Karpas-422 (cell line): ENCODE results near the gene PGM2L1. TPM values are rescaled to one million over a fixed set of nuclear protein-coding genes. Genes with fewer than 3 reads are reported as not detected.

Experiments used
- DNase-seq: peaks from one replicate; pipeline ENCODE4 v3.0.0-alpha.2; 2015
- H2AFZ ChIP-seq: fragments of 200-600 bp; sonication (generic); 2 replicates; pipeline ENCODE4 v1.6.1; 2014; ENCODE audit warnings: antibody characterized with exemption, low read length, mixed read lengths
- H3K27ac ChIP-seq: fragments of 200-600 bp; sonication (generic); 2 replicates; pipeline ENCODE4 v1.5.1; 2014; ENCODE audit warnings: mild to moderate bottlenecking, low read length, moderate library complexity
- H3K27me3 ChIP-seq: fragments of 200-600 bp; sonication (generic); 2 replicates; pipeline ENCODE4 v1.6.1; 2014; ENCODE audit warnings: low read length, mixed read lengths
- H3K36me3 ChIP-seq: fragments of 200-600 bp; sonication (generic); 2 replicates; pipeline ENCODE4 v1.6.1; 2014; ENCODE audit warnings: low read length, mixed read lengths; ENCODE audit not compliant: insufficient read depth
- H3K4me1 ChIP-seq: fragments of 200-600 bp; sonication (generic); 2 replicates; pipeline ENCODE4 v1.6.1; 2014; ENCODE audit warnings: mild to moderate bottlenecking, low read length, mixed read lengths
- H3K4me2 ChIP-seq: fragments of 200-600 bp; sonication (generic); 2 replicates; pipeline ENCODE4 v1.6.1; 2014; ENCODE audit warnings: low read length, low read depth, mild to moderate bottlenecking; ENCODE audit not compliant: poor library complexity, severe bottlenecking
- H3K4me3 ChIP-seq: fragments of 200-600 bp; sonication (generic); 2 replicates; pipeline ENCODE4 v1.5.1; 2014; ENCODE audit warnings: mild to moderate bottlenecking, antibody characterized with exemption, low read length, mixed read lengths
- H3K79me2 ChIP-seq: fragments of 200-600 bp; sonication (generic); 2 replicates; pipeline ENCODE4 v1.6.1; 2014; ENCODE audit warnings: mild to moderate bottlenecking, low read length, mixed read lengths
- H3K9ac ChIP-seq: fragments of 200-600 bp; sonication (generic); 2 replicates; pipeline ENCODE4 v1.6.0; 2014; ENCODE audit warnings: low read length
- H3K9me2 ChIP-seq: fragments of 200-600 bp; sonication (generic), shearing (Covaris generic); replicated peaks from 2 replicates; pipeline ENCODE4 v1.6.0; 2014; ENCODE audit warnings: mild to moderate bottlenecking, low read length, moderate library complexity; ENCODE audit not compliant: insufficient read depth
- H3K9me3 ChIP-seq: fragments of 300-700, 200-600 bp; sonication (generic); 2 replicates; pipeline ENCODE4 v1.6.1; 2014; ENCODE audit warnings: low read length, mixed read lengths
- H4K20me1 ChIP-seq: fragments of 200-600 bp; sonication (generic); 2 replicates; pipeline ENCODE4 v1.6.1; 2014; ENCODE audit warnings: mild to moderate bottlenecking, antibody characterized with exemption, low read length, low read depth; ENCODE audit not compliant: insufficient read depth
- total RNA-seq: library from RNA; depleted of rRNA; stranded (reverse); fragments of >200 nt; shearing (Covaris generic); gene quantifications from 2 replicates; pipeline ENCODE4 v1.2.3, GENCODE V29; 2014; ENCODE audit warnings: low replicate concordance

The PGM2L1 gene
- total RNA-seq, 1 experiment from 2014 or later, result 0.07 TPM

DNA sequence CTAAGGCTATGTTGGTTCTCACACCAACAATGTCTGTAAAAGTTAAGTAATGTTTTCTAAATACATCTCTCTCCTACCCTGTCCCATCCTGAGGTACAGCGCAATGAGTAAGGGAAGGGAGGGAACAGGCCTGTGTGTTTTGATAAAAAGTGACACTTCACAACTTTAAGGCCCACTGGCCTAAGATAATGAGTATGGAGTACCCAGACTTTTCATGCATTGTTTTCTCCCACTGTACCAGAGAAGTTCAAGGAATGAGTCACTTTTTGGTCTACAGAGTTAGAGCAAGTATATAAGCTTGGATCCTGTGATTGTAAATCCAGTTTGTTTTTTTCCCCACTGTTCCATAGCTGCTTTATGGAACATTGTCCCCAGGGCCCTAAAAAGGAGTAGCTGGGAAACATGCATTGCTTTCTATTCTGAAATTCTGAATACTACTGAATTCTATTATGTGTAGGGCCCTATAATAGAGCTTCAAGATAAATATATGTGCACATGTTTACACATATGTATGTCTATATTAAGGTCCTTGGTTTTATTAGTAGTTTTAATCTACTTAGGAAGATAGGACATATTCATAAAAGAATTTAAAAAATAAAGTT, 39.3 kb upstream of the PGM2L1 start:
- Histone ChIP-seq H3K4me3 (no peak overlapping the region), H2AFZ (no peak overlapping the region), H3K9me3 (no peaks in the 10 kb centered on the region), H3K36me3 (no peaks in the 10 kb centered on the region), H3K4me1 (no peaks in the 10 kb centered on the region), H3K9ac (no peak overlapping the region), H3K4me2 (no peak overlapping the region), H4K20me1 (no peaks in the 10 kb centered on the region), H3K79me2 (no peaks in the 10 kb centered on the region), H3K27me3 (no peaks in the 10 kb centered on the region), H3K9me2 (no peaks in the 10 kb centered on the region), H3K27ac (no peak overlapping the region)
- DNase-seq, result no peak

DNA sequence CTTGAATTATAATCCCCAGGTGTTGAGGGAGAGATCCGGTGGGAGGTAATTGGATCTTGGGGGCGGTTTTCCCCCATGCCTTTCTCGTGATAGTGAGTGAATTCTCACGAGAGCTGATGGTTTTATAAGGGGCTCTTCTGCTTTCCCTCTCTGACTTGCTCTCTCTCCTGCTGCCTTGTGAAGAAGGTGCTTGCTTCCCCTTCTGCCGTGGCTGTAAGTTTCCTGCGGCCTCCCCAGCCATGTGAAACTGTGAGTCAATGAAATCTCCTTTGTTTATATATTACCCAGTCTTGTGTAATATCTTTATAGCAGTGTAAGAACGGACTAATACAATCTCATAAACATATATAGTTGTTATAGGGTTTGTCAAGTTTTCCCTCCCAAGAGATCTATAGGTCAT, 36.3 kb upstream of the PGM2L1 start:
- Histone ChIP-seq H3K79me2 (no peaks in the 10 kb centered on the region), H3K9ac (no peak overlapping the region), H3K36me3 (no peaks in the 10 kb centered on the region)

DNA sequence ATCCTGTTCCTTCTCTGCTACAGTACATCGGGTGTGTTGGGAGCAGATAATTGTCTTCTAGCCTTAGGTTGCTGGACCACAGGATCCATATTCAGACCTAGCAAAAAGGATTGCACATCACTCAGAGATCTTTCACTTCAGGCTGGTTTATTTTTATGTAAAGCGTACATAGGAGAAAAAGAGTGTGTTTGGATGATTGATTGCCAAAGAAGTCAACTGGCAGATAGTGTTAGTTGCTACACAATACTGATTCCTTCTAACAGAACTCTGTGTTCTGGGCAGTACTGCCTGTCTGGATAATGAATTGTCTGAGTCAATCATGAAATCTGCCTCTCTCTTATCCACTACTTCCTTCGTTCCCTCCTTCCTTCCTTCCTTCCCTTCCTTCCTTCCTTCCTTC, 31.0 kb upstream of the PGM2L1 start:
- Histone ChIP-seq H3K79me2 (no peaks in the 10 kb centered on the region), H2AFZ (no peak overlapping the region), H3K36me3 (no peaks in the 10 kb centered on the region), H3K27ac (no peak overlapping the region), H3K9me3 (no peaks in the 10 kb centered on the region), H3K4me1 (no peaks in the 10 kb centered on the region), H3K27me3 (no peaks in the 10 kb centered on the region), H3K9ac (no peak overlapping the region), H3K4me2 (no peak overlapping the region), H3K4me3 (no peak overlapping the region), H3K9me2 (no peaks in the 10 kb centered on the region), H4K20me1 (no peaks in the 10 kb centered on the region)
- no peak for DNase-seq

More for the DNA sequence above, 36.3 kb upstream of the PGM2L1 start:
- Histone ChIP-seq H4K20me1 (no peaks in the 10 kb centered on the region), H3K27me3 (no peaks in the 10 kb centered on the region), H2AFZ (no peak overlapping the region), H3K27ac (no peak overlapping the region), H3K4me1 (no peaks in the 10 kb centered on the region), H3K4me2 (no peak overlapping the region), H3K4me3 (no peak overlapping the region), H3K9me2 (no peaks in the 10 kb centered on the region), H3K9me3 (no peaks in the 10 kb centered on the region)
- no peak for DNase-seq

DNA sequence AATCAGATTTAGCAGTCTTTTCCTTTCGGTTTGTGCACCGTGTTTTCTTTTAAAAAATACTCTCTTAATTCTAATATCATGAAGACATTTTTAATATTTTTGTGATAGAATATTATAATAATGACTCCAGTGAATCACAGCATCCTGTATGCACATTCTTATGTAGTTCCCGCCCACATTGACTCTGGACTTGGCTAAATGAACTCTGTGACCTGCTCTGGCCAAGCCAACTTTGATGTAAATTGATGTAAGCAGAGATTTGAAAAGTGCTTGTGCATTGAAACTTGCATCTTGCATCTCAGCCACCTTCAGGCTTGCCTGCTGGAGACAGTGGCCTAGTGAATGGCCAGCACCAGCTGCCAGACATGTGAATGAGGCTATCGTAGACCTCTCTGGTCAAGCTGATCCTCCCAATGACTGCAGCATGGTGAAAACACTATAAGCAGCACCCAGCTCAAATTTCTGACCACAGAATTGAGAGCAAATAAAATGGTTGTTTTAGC, 29.2 kb upstream of the PGM2L1 start:
- no peak for DNase-seq

DNA sequence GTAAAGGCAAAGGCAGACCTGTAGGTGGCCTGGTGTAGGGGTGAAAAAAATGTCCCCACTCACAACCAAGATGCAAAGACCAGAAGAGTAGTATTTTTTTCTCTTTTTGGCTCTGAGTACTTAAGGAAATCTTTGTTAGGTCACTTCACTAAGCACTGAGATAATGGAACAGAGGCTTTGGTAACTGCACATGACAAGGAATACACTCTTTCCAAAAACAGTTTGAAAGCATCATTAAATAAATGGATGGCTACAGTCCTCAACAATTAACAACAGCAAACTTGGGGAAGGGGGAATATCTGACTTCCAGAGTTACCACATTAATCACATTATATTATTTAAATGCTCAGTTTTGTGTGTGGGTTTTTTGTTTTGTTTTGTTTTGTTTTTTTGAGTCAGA, 26.9 kb upstream of the PGM2L1 start:
- no peak overlapping the region for H3K27ac ChIP-seq
- no peak overlapping the region for H3K9ac ChIP-seq
- no peaks in the 10 kb centered on the region for H3K4me1 ChIP-seq
- no peaks in the 10 kb centered on the region for H4K20me1 ChIP-seq
- no peaks in the 10 kb centered on the region for H3K27me3 ChIP-seq
- H3K79me2 ChIP-seq, result no peaks in the 10 kb centered on the region
- no peaks in the 10 kb centered on the region for H3K9me3 ChIP-seq
- no peak for DNase-seq
- no peak overlapping the region for H2AFZ ChIP-seq
- no peak overlapping the region for H3K4me3 ChIP-seq
- no peaks in the 10 kb centered on the region for H3K36me3 ChIP-seq
- H3K9me2 ChIP-seq, result no peaks in the 10 kb centered on the region
- no peak overlapping the region for H3K4me2 ChIP-seq

More for the DNA sequence above, 29.2 kb upstream of the PGM2L1 start:
- no peak overlapping the region for H2AFZ ChIP-seq
- H3K36me3 ChIP-seq, result no peaks in the 10 kb centered on the region
- H3K79me2 ChIP-seq, result no peaks in the 10 kb centered on the region
- no peak overlapping the region for H3K4me2 ChIP-seq
- no peak overlapping the region for H3K4me3 ChIP-seq
- H4K20me1 ChIP-seq, result no peaks in the 10 kb centered on the region
- no peak overlapping the region for H3K9ac ChIP-seq
- no peak overlapping the region for H3K27ac ChIP-seq
- no peaks in the 10 kb centered on the region for H3K9me2 ChIP-seq
- H3K9me3 ChIP-seq, result no peaks in the 10 kb centered on the region
- H3K4me1 ChIP-seq, result no peaks in the 10 kb centered on the region
- no peaks in the 10 kb centered on the region for H3K27me3 ChIP-seq

DNA sequence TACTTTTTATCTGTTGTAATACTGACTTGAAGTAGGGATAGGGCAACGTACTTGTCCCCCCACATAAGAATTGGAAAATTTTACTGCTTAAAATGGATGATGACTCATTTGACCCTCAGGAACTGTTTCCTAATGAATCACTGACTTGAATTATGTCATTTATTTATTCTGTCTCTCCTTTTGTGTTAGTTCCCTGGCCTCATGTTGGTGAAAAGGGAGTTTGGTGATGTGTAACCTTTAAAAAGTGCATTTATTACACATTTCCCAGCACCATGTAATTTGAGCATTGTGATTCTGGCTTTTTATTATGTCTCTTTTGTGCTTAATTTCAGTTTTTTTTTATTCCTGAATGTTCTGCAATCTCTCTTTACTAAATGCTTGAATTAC, 20.3 kb upstream of the PGM2L1 start:
- Histone ChIP-seq H3K36me3 (no peaks in the 10 kb centered on the region), H2AFZ (no peak overlapping the region), H3K27ac (no peak overlapping the region), H3K79me2 (no peaks in the 10 kb centered on the region), H3K4me1 (no peaks in the 10 kb centered on the region), H3K4me2 (no peak overlapping the region), H3K4me3 (no peak overlapping the region), H4K20me1 (no peaks in the 10 kb centered on the region), H3K9me3 (no peaks in the 10 kb centered on the region), H3K9ac (no peak overlapping the region), H3K27me3 (no peaks in the 10 kb centered on the region), H3K9me2 (no peaks in the 10 kb centered on the region)
- no peak for DNase-seq

DNA sequence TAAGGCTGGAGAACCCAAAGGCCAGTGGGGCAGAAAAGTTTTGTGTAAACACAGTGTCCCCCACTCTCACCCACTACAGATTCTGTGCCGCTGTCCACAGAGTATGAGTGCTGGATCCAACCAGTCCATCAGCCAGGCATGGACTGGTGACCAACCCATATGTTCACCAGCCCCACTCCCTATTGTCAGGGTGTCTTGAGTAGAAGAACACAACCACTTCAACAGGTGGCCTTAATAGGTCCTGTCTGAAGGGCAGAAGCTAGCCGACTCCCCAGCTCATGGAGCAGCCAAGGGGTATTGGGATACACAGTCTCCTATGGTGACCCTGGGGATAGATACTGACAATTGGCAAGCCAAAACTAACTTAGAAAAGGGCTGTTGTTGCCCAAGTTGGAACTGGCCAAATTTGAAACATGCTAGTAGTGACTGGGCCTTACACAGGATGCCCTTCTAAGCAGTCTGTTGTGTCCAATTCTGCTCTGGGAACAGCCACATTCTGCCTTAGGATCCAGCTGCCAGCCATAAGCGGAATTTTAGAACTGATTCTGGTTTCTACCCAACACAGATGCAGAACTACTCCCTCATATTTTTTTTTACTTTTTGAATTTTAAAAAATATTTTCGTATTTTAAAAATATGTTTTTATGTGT, 19.8 kb upstream of the PGM2L1 start:
- no peak overlapping the region for H2AFZ ChIP-seq
- H3K9ac ChIP-seq, result no peak overlapping the region
- H3K27ac ChIP-seq, result no peak overlapping the region
- no peak overlapping the region for H3K4me2 ChIP-seq
- no peak for DNase-seq
- no peaks in the 10 kb centered on the region for H3K27me3 ChIP-seq
- no peaks in the 10 kb centered on the region for H3K36me3 ChIP-seq
- H4K20me1 ChIP-seq, result no peaks in the 10 kb centered on the region
- no peaks in the 10 kb centered on the region for H3K9me3 ChIP-seq
- H3K4me3 ChIP-seq, result no peak overlapping the region
- no peaks in the 10 kb centered on the region for H3K79me2 ChIP-seq
- no peaks in the 10 kb centered on the region for H3K9me2 ChIP-seq
- no peaks in the 10 kb centered on the region for H3K4me1 ChIP-seq

DNA sequence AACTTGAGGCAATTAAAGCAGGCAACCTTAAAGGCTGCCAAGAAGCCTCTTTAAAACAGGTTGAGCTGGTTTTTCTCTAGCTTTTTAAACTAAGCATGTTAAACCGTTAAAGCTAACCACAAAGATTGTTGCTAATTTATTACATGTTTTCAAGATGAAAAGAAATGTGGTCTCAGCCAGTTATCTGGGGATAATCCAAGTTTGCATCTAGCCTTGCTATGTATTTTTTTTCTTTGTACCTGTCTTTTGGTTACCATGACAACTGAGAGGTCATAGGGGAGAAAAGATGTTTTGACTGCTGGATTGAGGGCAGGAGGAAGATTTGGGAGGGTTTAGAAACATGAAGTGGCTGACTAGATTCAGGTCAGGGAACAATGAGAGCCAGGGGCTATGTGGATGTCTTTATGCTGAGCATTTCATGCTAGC, 19.2 kb upstream of the PGM2L1 start:
- DNase-seq, result no peak
- Histone ChIP-seq H3K4me2 (no peak overlapping the region), H3K9me3 (no peaks in the 10 kb centered on the region)

More for the DNA sequence above, 19.2 kb upstream of the PGM2L1 start:
- Histone ChIP-seq H3K36me3 (no peaks in the 10 kb centered on the region), H4K20me1 (no peaks in the 10 kb centered on the region), H3K9me2 (no peaks in the 10 kb centered on the region), H3K4me1 (no peaks in the 10 kb centered on the region), H3K9ac (no peak overlapping the region), H3K27ac (no peak overlapping the region), H3K4me3 (no peak overlapping the region), H3K79me2 (no peaks in the 10 kb centered on the region), H3K27me3 (no peaks in the 10 kb centered on the region), H2AFZ (no peak overlapping the region)
